Astrocyte (in vitro differentiated cells and primary cell): ENCODE measurements around the gene POLR3F. TPM values are rescaled to one million over a fixed set of nuclear protein-coding genes. Genes with fewer than 3 reads are reported as not detected.
A peak's percentile ranks its signal among the peaks of the same experiment; 100 is the strongest.

Experiments
- DNase-seq: peaks from one replicate; pipeline ENCODE4 v3.0.0-alpha.2; 2010; ENCODE audit warnings: low read depth
- FAIRE-seq: peaks from 2 replicates; lab custom pipeline; 2011; peaks lifted over from hg19 to GRCh38; lab: Jason Lieb, UNC
- H2AFZ ChIP-seq: 2 replicates; pipeline ENCODE4 v1.6.0; 2012; ENCODE audit warnings: low read depth, low read length, inconsistent platforms
- H3K27ac ChIP-seq: 2 replicates; pipeline ENCODE4 v1.5.1; 2011; ENCODE audit warnings: low read depth, low read length, inconsistent platforms
- H3K27me3 ChIP-seq: 2 replicates; pipeline ENCODE4 v1.6.0; 2011; ENCODE audit warnings: low read length, inconsistent platforms; ENCODE audit not compliant: insufficient read depth
- H3K36me3 ChIP-seq: 2 replicates; pipeline ENCODE4 v1.5.1; 2011; ENCODE audit warnings: low read length, inconsistent platforms; ENCODE audit not compliant: insufficient read depth
- H3K4me1 ChIP-seq: 2 replicates; pipeline ENCODE4 v1.5.1; 2011; ENCODE audit warnings: low read length, inconsistent platforms; ENCODE audit not compliant: insufficient read depth
- H3K4me2 ChIP-seq: 2 replicates; pipeline ENCODE4 v1.6.0; 2012; ENCODE audit warnings: low read length, inconsistent platforms
- H3K4me3 ChIP-seq: 2 replicates; pipeline ENCODE4 v1.5.1; 2011; ENCODE audit warnings: low read depth, mild to moderate bottlenecking, low read length, inconsistent platforms; ENCODE audit not compliant: insufficient read depth
- H3K79me2 ChIP-seq: 2 replicates; pipeline ENCODE4 v1.6.0; 2012; ENCODE audit warnings: mild to moderate bottlenecking, low read length, inconsistent platforms; ENCODE audit not compliant: insufficient read depth
- H3K9ac ChIP-seq: 2 replicates; pipeline ENCODE4 v1.6.0; 2012; ENCODE audit warnings: mild to moderate bottlenecking, low read length, inconsistent platforms
- H3K9me3 ChIP-seq: 2 replicates; pipeline ENCODE4 v1.5.1; 2012; ENCODE audit warnings: low read depth, mild to moderate bottlenecking, low read length, inconsistent platforms; ENCODE audit not compliant: insufficient read depth
- H4K20me1 ChIP-seq: 2 replicates; pipeline ENCODE4 v1.6.0; 2012; ENCODE audit warnings: low read length, inconsistent platforms; ENCODE audit not compliant: insufficient read depth
- H3K27ac Mint-ChIP-seq: one replicate; pipeline ENCODE4 v1.8.0; 2021; ENCODE audit warnings: mild to moderate bottlenecking, mixed read lengths; ENCODE audit not compliant: unreplicated experiment
- H3K27me3 Mint-ChIP-seq: one replicate; pipeline ENCODE4 v1.8.0; 2021; ENCODE audit warnings: low read depth, mixed read lengths; ENCODE audit not compliant: unreplicated experiment
- H3K36me3 Mint-ChIP-seq: one replicate; pipeline ENCODE4 v1.8.0; 2021; ENCODE audit warnings: low read depth, mixed read lengths; ENCODE audit not compliant: unreplicated experiment
- H3K4me1 Mint-ChIP-seq: one replicate; pipeline ENCODE4 v1.8.0; 2021; ENCODE audit warnings: low read depth, mixed read lengths; ENCODE audit not compliant: unreplicated experiment
- H3K4me3 Mint-ChIP-seq: one replicate; pipeline ENCODE4 v1.8.0; 2021; ENCODE audit warnings: mild to moderate bottlenecking, moderate library complexity, mixed read lengths; ENCODE audit not compliant: unreplicated experiment
- H3K9me3 Mint-ChIP-seq: one replicate; pipeline ENCODE4 v1.8.0; 2021; ENCODE audit warnings: mild to moderate bottlenecking, mixed read lengths; ENCODE audit not compliant: unreplicated experiment
- CTCF ChIP-seq: IDR thresholded peaks from 2 replicates; pipeline ENCODE4 v1.5.1; 2011; ENCODE audit warnings: low read depth, mild to moderate bottlenecking, inconsistent platforms, low read length, moderate library complexity; ENCODE audit not compliant: insufficient read depth
- EZH2 ChIP-seq: IDR thresholded peaks from 2 replicates; pipeline ENCODE4 v1.6.1; 2012; ENCODE audit warnings: mild to moderate bottlenecking, low read length, inconsistent platforms; ENCODE audit not compliant: insufficient read depth
- total RNA-seq: library from RNA; stranded (reverse); gene quantifications from 2 replicates; pipeline ENCODE4 v1.2.1, GENCODE V29; 2021

Gene POLR3F
- total RNA-seq, 1 donor from 2014 or later, result 12.8 TPM

GRCh38 chr20:18527339-18527738, 60.1 kb downstream of the POLR3F start:
- peaks cover 45% of the 10 kb centered on the region for H3K36me3 ChIP-seq
- no peaks in the 10 kb centered on the region for H4K20me1 ChIP-seq
- H3K4me3 ChIP-seq, result no peak overlapping the region
- no peaks in the 10 kb centered on the region for H3K27me3 ChIP-seq
- FAIRE-seq (no peak), DNase-seq (no peak)
- no peaks in the 10 kb centered on the region for H3K79me2 ChIP-seq
- Mint-ChIP-seq H3K9me3 (no peaks in the 10 kb centered on the region), H3K27me3 (no peaks in the 10 kb centered on the region), H3K4me3 (no peak overlapping the region), H3K4me1 (peaks cover 17% of the 10 kb centered on the region), H3K27ac (peak overlapping the region; percentile 79), H3K36me3 (peaks cover 41% of the 10 kb centered on the region)
- H3K4me2 ChIP-seq, result peak overlapping the region; percentile 15
- peaks cover 20% of the 10 kb centered on the region for H3K4me1 ChIP-seq
- peak overlapping the region; percentile 70 for H3K27ac ChIP-seq
- no peaks in the 10 kb centered on the region for H3K9me3 ChIP-seq
- peak overlapping the region; percentile 7 for H3K9ac ChIP-seq
- no peak for TF ChIP-seq EZH2
- no peak for TF ChIP-seq CTCF
- no peak overlapping the region for H2AFZ ChIP-seq

GRCh38 chr20:18527836-18528235, 60.6 kb downstream of the POLR3F start:
- peaks cover 45% of the 10 kb centered on the region for H3K36me3 Mint-ChIP-seq
- Histone ChIP-seq H3K36me3 (peaks cover 50% of the 10 kb centered on the region), H3K27ac (peak overlapping the region; percentile 70), H3K79me2 (no peaks in the 10 kb centered on the region), H3K4me1 (peaks cover 23% of the 10 kb centered on the region), H3K4me3 (no peak overlapping the region), H2AFZ (no peak overlapping the region), H3K9me3 (no peaks in the 10 kb centered on the region), H4K20me1 (peaks cover 2% of the 10 kb centered on the region), H3K27me3 (no peaks in the 10 kb centered on the region), H3K9ac (peak overlapping the region; percentile 7), H3K4me2 (peak overlapping the region; percentile 15)
- no peak for TF ChIP-seq EZH2
- peak; percentile 9 for TF ChIP-seq CTCF
- H3K9me3 Mint-ChIP-seq, result no peaks in the 10 kb centered on the region
- no peak overlapping the region for H3K4me3 Mint-ChIP-seq
- no peaks in the 10 kb centered on the region for H3K27me3 Mint-ChIP-seq
- peak; percentile 74 for FAIRE-seq
- peak overlapping the region; percentile 79 for H3K27ac Mint-ChIP-seq
- peak; percentile 37 for DNase-seq
- H3K4me1 Mint-ChIP-seq, result peaks cover 17% of the 10 kb centered on the region

- H3K36me3 Mint-ChIP-seq, result peaks cover 42% of the 10 kb centered on the region
- H3K27ac ChIP-seq, result no peak overlapping the region
- peaks cover 29% of the 10 kb centered on the region for H3K4me1 ChIP-seq
- peaks cover 9% of the 10 kb centered on the region for H4K20me1 ChIP-seq
- no peak for DNase-seq
- H3K79me2 ChIP-seq, result no peaks in the 10 kb centered on the region
- no peak for FAIRE-seq
- no peak overlapping the region for H3K4me3 ChIP-seq
- H3K36me3 ChIP-seq, result peaks cover 58% of the 10 kb centered on the region
- no peak for TF ChIP-seq CTCF
- no peak for TF ChIP-seq EZH2
- H3K27me3 ChIP-seq, result no peaks in the 10 kb centered on the region
- no peak overlapping the region for H3K27ac Mint-ChIP-seq
- H3K9ac ChIP-seq, result no peak overlapping the region
- no peaks in the 10 kb centered on the region for H3K27me3 Mint-ChIP-seq
- peaks cover 15% of the 10 kb centered on the region for H3K4me1 Mint-ChIP-seq
- H2AFZ ChIP-seq, result no peak overlapping the region
- H3K9me3 ChIP-seq, result no peaks in the 10 kb centered on the region
- H3K4me3 Mint-ChIP-seq, result no peak overlapping the region
- H3K9me3 Mint-ChIP-seq, result no peaks in the 10 kb centered on the region
- no peak overlapping the region for H3K4me2 ChIP-seq
Observed at GRCh38 chr20:18529041-18529440, 61.9 kb downstream of the POLR3F start.
